K562 (cell line): Measurements from ENCODE around the gene MAD1L1. TPM values are rescaled to one million over a fixed set of nuclear protein-coding genes. Genes with fewer than 3 reads are reported as not detected.

Experiments
- ATAC-seq: fragments of 200-7000 bp; cut with Tn5 transposase; 3 replicates; pipeline ENCODE4 v1.9.1; 2020; ENCODE audit warnings: moderate library complexity
- BruUV-seq: library from RNA; stranded (reverse); fragments of 400-500 nt; replicated peaks from 2 replicates; lab custom pipeline; 2021; lab: Mats Ljungman, UMichigan
- CTCF ChIA-PET: fragments of 300-600 bp; formaldehyde crosslinking; extraction: SDS; loops from one replicate; lab custom pipeline; 2021; ENCODE audit warnings: low intra/inter-chr PET ratio; lab: Yijun Ruan, JAX
- POLR2A ChIA-PET: fragments of 300-600, 350-650 bp; sonication (Branson Sonifier 250); formaldehyde crosslinking; extraction: SDS; loops from one replicate; lab custom pipeline; 2021; ENCODE audit warnings: antibody characterized with exemption, inconsistent platforms; lab: Yijun Ruan, JAX
- DNase-seq, 4 experiments: peaks; one replicate each; pipeline versions ENCODE4 v3.0.0 to v3.0.0-alpha.2; 2011 to 2018; ENCODE audit warnings: low spot score in 3 of 4, mixed read lengths in 3 of 4; ENCODE audit errors: extremely low read depth in 1 of 4
- FAIRE-seq: peaks from 2 replicates; lab custom pipeline; 2011; peaks lifted over from hg19 to GRCh38; lab: Jason Lieb, UNC
- H2AFZ ChIP-seq: 2 replicates; pipeline ENCODE4 v1.6.0; 2011; ENCODE audit warnings: low read depth, low read length, control low read depth, inconsistent platforms
- H3K27ac ChIP-seq: fragments of 200-600 bp; 3 replicates; pipeline ENCODE4 v1.8.0; 2011; ENCODE audit warnings: low read depth, mild to moderate bottlenecking, control low read depth, inconsistent platforms, low read length, moderate library complexity, mixed read lengths; ENCODE audit errors: extremely low read depth
- H3K27me3 ChIP-seq, 2 experiments: fragments of 300-600 bp in 1 of 2; 2 replicates in 1 of 2; 3 replicates in 1 of 2; pipeline versions ENCODE4 v1.6.0 to v1.8.0; 2011; ENCODE audit warnings: inconsistent platforms in 2 of 2, low read length in 2 of 2, mild to moderate bottlenecking in 1 of 2, mixed read lengths in 1 of 2, moderate library complexity in 1 of 2; ENCODE audit not compliant: control insufficient read depth in 2 of 2, insufficient read depth in 2 of 2
- H3K36me3 ChIP-seq: fragments of 300-600 bp; 3 replicates; pipeline ENCODE4 v1.8.0; 2011; ENCODE audit warnings: mild to moderate bottlenecking, low read length, inconsistent platforms; ENCODE audit not compliant: control insufficient read depth, insufficient read depth
- H3K4me1 ChIP-seq, 2 experiments: fragments of 200-600 bp in 1 of 2; replicated peaks in 1 of 2; 2 replicates in 1 of 2; 3 replicates in 1 of 2; pipeline versions ENCODE4 v1.5.1 to v1.8.0; 2011; ENCODE audit warnings: inconsistent platforms in 2 of 2, low read length in 2 of 2, mild to moderate bottlenecking in 1 of 2, mixed read lengths in 1 of 2, moderate library complexity in 1 of 2; ENCODE audit not compliant: control insufficient read depth in 2 of 2, insufficient read depth in 2 of 2
- H3K4me2 ChIP-seq: 2 replicates; pipeline ENCODE4 v1.6.1; 2011; ENCODE audit warnings: low read length, control low read depth, inconsistent platforms, mixed read lengths; ENCODE audit not compliant: insufficient read depth
- H3K4me3 ChIP-seq: fragments of 200-600 bp; sonication (generic), shearing (Covaris generic); 2 replicates; pipeline ENCODE4 v1.5.1; 2016; ENCODE audit warnings: control low read depth, inconsistent platforms
- H3K79me2 ChIP-seq: fragments of 200-600 bp; 3 replicates; pipeline ENCODE4 v1.8.0; 2011; ENCODE audit warnings: low read length, inconsistent platforms; ENCODE audit not compliant: control insufficient read depth, insufficient read depth
- H3K9ac ChIP-seq, 2 experiments: 2 replicates each; pipeline versions ENCODE4 v1.6.0 to v1.6.1; 2011; ENCODE audit warnings: low read depth in 2 of 2, low read length in 2 of 2, control low read depth in 1 of 2, inconsistent platforms in 1 of 2, mild to moderate bottlenecking in 1 of 2, mixed read lengths in 1 of 2; ENCODE audit not compliant: insufficient read depth in 1 of 2
- H3K9me1 ChIP-seq: one replicate; pipeline ENCODE4 v1.6.0; 2011; ENCODE audit warnings: inconsistent platforms, mild to moderate bottlenecking, low read length, moderate library complexity; ENCODE audit not compliant: control insufficient read depth, insufficient read depth
- H3K9me3 ChIP-seq: replicated peaks from 2 replicates; pipeline ENCODE4 v1.5.1; 2011; ENCODE audit warnings: low read depth, low read length, inconsistent platforms; ENCODE audit not compliant: control insufficient read depth, insufficient read depth
- H4K20me1 ChIP-seq: replicated peaks from 2 replicates; pipeline ENCODE4 v1.6.1; 2011; ENCODE audit warnings: low read length, inconsistent platforms, mixed read lengths; ENCODE audit not compliant: control insufficient read depth, insufficient read depth
- POLR2AphosphoS2 ChIP-seq: IDR thresholded peaks from 2 replicates; pipeline ENCODE4 v1.6.1; 2012; ENCODE audit warnings: low read length, improper control_type of control experiment
- WGBS: fragments of 100-300 bp; shearing (Covaris generic); methylation state at CpG from one replicate; pipeline ENCODE4 v1.1.6; 2016; ENCODE audit warnings: low coverage, mixed read lengths; ENCODE audit not compliant: insufficient coverage; ENCODE audit errors: missing lambda C conversion rate; 5-methylcytosine and 5-hydroxymethylcytosine counted together
- in situ Hi-C: fragments of 300-500 bp; cut with MboI; formaldehyde crosslinking; loops from 4 replicates; pipeline ENCODE4 v1.15.0; 2018; ENCODE audit warnings: inconsistent platforms, mixed read lengths
- intact Hi-C: fragments of 100-400 bp; cut with micrococcal nuclease; formaldehyde crosslinking; loops from 2 replicates; pipeline ENCODE4 v1.14.2; 2022
- polyA plus RNA-seq, 8 experiments: library from polyadenylated mRNA; depleted of rRNA in 4 of 8; stranded (reverse) in 5 of 8; unstranded in 3 of 8; fragments of >200 nt; fragmentation: Nextera tagmentation in 2 of 8; fragmentation: Illumina TruSeq in 1 of 8; extraction: Ambion mirVana in 2 of 8; extraction: Trizol in 1 of 8; gene quantifications; 2 replicates each; pipeline versions ENCODE4 v1.2.1 to v1.2.3, GENCODE V29; 2011 to 2014; ENCODE audit warnings: inconsistent platforms in 1 of 8, missing spikeins in 1 of 8
- total RNA-seq, 7 experiments: library from RNA; depleted of rRNA in 6 of 7; stranded (reverse); fragments of >200 nt in 6 of 7; fragmentation: Illumina TruSeq in 2 of 7; extraction: Trizol in 2 of 7; gene quantifications; 2 replicates each; pipeline versions ENCODE4 v1.2.1 to v1.2.3, GENCODE V29; 2011 to 2021; ENCODE audit warnings: low replicate concordance in 1 of 7
- TF ChIP-seq, protein P1 (sequence below): sonication (generic); formaldehyde crosslinking; IDR thresholded peaks from 2 replicates; pipeline ENCODE4 v1.8.1; 2023; ENCODE audit warnings: mild to moderate bottlenecking, missing genetic modification reagents

MAD1L1 gene
- total and polyA plus RNA-seq, 9 of the 15 experiments (the other 6 are each of a cell fraction or from before 2014, with no cell fraction given) = 1.7 to 89.7 (median 18.0) TPM

DNA sequence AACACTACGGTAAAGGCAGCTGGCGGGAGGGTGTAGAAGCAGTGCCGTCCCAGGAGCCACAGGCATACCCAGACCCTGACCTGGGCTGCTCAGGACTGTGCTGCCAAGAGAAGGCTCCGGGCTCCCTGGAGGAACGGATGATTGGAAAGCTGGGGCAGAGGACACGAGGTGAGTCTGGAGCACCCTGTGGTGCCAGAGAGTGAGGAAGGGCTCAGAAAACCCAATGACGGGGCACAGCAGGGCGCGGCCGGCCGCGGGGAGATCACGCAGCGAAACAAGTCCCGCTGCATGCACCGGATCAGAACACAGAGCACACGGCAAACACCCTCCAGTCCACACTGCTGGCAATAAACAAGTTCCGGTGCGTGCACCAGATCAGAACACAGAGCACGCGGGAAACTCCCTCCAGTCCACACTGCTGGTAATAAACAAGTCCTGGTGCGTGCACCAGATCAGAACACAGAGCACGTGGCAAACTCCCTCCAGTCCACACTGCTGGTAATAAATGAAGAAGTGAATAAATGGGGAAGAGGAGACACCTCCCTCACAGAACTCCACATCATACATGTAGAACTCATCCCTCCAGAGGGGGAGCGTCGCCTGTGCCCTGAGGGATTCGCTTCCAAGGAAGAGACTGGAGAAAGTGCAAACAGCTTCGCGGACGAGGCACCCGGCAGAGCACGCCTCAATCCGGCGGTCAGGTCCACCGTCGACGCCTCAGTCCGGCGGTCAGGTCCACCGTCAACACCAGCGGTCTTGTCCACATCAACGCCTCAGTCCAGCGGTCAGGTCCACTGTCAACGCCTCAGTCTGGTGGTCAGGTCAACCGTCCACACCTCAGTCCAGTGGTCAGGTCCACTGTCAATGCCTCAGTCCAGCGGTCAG is 265.0 kb downstream of the MAD1L1 start:
- no peak for FAIRE-seq
- no TSS peak for BruUV-seq
- H3K36me3 ChIP-seq = peaks cover 10% of the 10 kb centered on the region; the same call in 2 of the 3 replicates
- no peaks in the 10 kb centered on the region for H3K9me3 ChIP-seq
- peak overlapping the region in 1 of 2 experiments; percentile 23; a peak in 1 of 4 replicates for H3K9ac ChIP-seq
- H4K20me1 ChIP-seq = no peaks in the 10 kb centered on the region
- in situ Hi-C loops (no loop called here), intact Hi-C loops (no loop called here)
- ATAC-seq = no peak
- no peaks in the 10 kb centered on the region for H3K27me3 ChIP-seq
- no peaks in the 10 kb centered on the region for H3K9me1 ChIP-seq
- H3K79me2 ChIP-seq = no peaks in the 10 kb centered on the region
- DNase-seq = no peak
- ChIA-PET POLR2A (no interaction called here), CTCF (no interaction called here)
- peaks cover 0 to 14% of the 10 kb centered on the region in 2 experiments; a peak in 1 of 5 replicates for H3K4me1 ChIP-seq
- no peak overlapping the region for H3K27ac ChIP-seq
- H2AFZ ChIP-seq = no peak overlapping the region
- no peak overlapping the region for H3K4me2 ChIP-seq
- 93% methylated on average over 31 of the region's 45 CpGs for WGBS
- TF ChIP-seq, protein P1, sequence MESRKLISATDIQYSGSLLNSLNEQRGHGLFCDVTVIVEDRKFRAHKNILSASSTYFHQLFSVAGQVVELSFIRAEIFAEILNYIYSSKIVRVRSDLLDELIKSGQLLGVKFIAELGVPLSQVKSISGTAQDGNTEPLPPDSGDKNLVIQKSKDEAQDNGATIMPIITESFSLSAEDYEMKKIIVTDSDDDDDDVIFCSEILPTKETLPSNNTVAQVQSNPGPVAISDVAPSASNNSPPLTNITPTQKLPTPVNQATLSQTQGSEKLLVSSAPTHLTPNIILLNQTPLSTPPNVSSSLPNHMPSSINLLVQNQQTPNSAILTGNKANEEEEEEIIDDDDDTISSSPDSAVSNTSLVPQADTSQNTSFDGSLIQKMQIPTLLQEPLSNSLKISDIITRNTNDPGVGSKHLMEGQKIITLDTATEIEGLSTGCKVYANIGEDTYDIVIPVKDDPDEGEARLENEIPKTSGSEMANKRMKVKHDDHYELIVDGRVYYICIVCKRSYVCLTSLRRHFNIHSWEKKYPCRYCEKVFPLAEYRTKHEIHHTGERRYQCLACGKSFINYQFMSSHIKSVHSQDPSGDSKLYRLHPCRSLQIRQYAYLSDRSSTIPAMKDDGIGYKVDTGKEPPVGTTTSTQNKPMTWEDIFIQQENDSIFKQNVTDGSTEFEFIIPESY (CRISPR knock-in tag) = peak; percentile 75; the same call in 1 of the 2 replicates
- TF ChIP-seq POLR2AphosphoS2 = no peak
- H3K4me3 ChIP-seq = no peak overlapping the region
